Upper lobe of left lung (tissue), 6 donors: Measurements from ENCODE around the gene ILKAP. TPM values are rescaled to one million over a fixed set of nuclear protein-coding genes. Genes with fewer than 3 reads are reported as not detected.
A peak's percentile ranks its signal among the peaks of the same experiment; 100 is the strongest.

Experiments used
- ATAC-seq, 2 donors: fragments of 200-7000 bp; cut with Tn5 transposase; one replicate each; pipeline ENCODE4 v1.9.1; 2022; ENCODE audit warnings: mild to moderate bottlenecking in 2 of 2, moderate library complexity in 2 of 2; ENCODE audit not compliant: low FRiP score in 2 of 2
- DNase-seq, 2 donors: peaks; one replicate each; pipeline ENCODE4 v3.0.0-alpha.2; 2019 to 2020
- H3K27ac ChIP-seq, 4 donors: fragments of 200-600 bp; sonication (generic); one replicate each; pipeline ENCODE4 v1.5.1; 2016 to 2019
- H3K27me3 ChIP-seq, 4 donors: fragments of 200-600 bp; sonication (generic); one replicate each; pipeline ENCODE4 v1.5.1; 2017 to 2019
- H3K36me3 ChIP-seq, 4 donors: fragments of 200-600 bp; sonication (generic); one replicate each; pipeline ENCODE4 v1.5.1; 2016 to 2019
- H3K4me1 ChIP-seq, 4 donors: fragments of 200-600 bp; sonication (generic); one replicate each; pipeline ENCODE4 v1.5.1; 2018 to 2019
- H3K4me3 ChIP-seq, 4 donors: fragments of 200-600 bp; sonication (generic); one replicate each; pipeline ENCODE4 v1.5.1; 2017 to 2019; ENCODE audit warnings: mild to moderate bottlenecking in 2 of 4, moderate library complexity in 1 of 4
- H3K9me3 ChIP-seq, 4 donors: fragments of 200-600 bp; sonication (generic); one replicate each; pipeline ENCODE4 v1.5.1; 2018 to 2019
- EP300 ChIP-seq, 4 donors: sonication (generic); formaldehyde crosslinking; IDR thresholded peaks; one replicate each; pipeline ENCODE4 v1.5.1; 2017; ENCODE audit warnings: antibody characterized with exemption in 4 of 4, control low read depth in 2 of 4
- POLR2A ChIP-seq, 4 donors: fragments of 450-650 bp; IDR thresholded peaks; one replicate each; pipeline ENCODE4 v1.5.1; 2016 to 2017; ENCODE audit warnings: antibody characterized with exemption in 4 of 4, mild to moderate bottlenecking in 2 of 4
- POLR2AphosphoS5 ChIP-seq, 2 donors: sonication (generic); formaldehyde crosslinking; IDR thresholded peaks; one replicate each; pipeline ENCODE4 v1.5.1; 2017; ENCODE audit warnings: antibody characterized with exemption in 2 of 2
- WGBS, 2 donors: methylation state at CpG; one replicate each; pipeline ENCODE4 v1.1.5; 2017 to 2018; 5-methylcytosine and 5-hydroxymethylcytosine counted together
- total RNA-seq, 6 donors: library from RNA; depleted of rRNA in 4 of 6; stranded (reverse); fragments of >200 nt in 4 of 6; gene quantifications; one replicate each; pipeline versions ENCODE4 v1.1.0 to v1.2.1, GENCODE V29; 2016 to 2021
- TF ChIP-seq, protein P1 (sequence below), 6 experiments: fragments of 450-650 bp in 4 of 6; fragments of 200-600 bp in 2 of 6; sonication (generic) in 2 of 6; IDR thresholded peaks; one replicate each; pipeline ENCODE4 v1.5.1; 2016 to 2019; ENCODE audit warnings: antibody characterized with exemption in 6 of 6
- donor health status: DM: no; HTN: no; CAD: no; lungs with moderate emphysema.
- donor health status: DM: no; HTN: yes; CAD: no; lungs with severe emphysema.

The ILKAP gene
- total RNA-seq, 6 donors from 2014 or later: 35.2 to 67.1 (median 40.7) TPM

DNA sequence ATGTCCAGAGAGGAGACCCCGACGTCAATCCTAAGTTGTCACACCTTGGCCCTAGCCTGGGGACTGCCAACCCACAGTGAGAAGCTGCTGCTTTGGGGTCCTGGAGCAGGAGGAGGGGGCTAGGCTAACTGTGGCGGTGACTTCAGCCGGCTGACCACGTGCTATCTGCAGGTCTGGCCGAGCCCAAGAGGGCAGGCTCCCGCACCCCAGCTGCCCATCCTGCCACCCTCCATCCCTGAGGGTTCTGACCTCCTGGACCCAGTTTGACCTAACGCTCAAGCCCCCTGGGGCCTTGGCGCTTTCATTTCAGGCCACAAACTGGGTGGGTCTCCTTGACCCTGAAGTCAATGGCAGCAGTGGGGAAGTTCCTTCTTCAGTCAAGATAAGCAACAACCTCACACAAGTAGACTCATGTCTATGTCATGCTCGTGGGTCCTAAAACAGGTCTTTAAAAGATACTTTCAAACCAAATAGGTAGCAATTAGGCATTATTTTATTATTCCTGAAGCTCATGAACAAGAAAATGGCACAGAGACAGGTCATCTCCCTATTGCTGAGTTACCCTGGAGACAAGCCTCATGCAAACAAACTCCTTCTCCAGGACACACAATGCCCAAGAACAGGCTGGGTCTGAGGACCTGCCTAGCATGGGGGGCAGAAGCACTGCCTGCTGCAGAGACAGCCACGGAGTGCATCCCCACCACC lies 34.1 kb upstream of the ILKAP start:
- H3K27me3 ChIP-seq: peaks cover 0 to 12% (median 4%) of the 10 kb centered on the region in 4 donors
- no peak for ATAC-seq
- H3K9me3 ChIP-seq: no peaks in the 10 kb centered on the region
- H3K4me1 ChIP-seq: peaks cover 16 to 35% (median 19%) of the 10 kb centered on the region in 4 donors
- no peaks in the 10 kb centered on the region for H3K36me3 ChIP-seq
- peak in 1 of 2 donors; percentile 15 for DNase-seq
- WGBS, 2 donors: 87 to 89% methylated on average over 7 to 11 of the region's 11 CpGs
- H3K27ac ChIP-seq: no peak overlapping the region
- no peak overlapping the region for H3K4me3 ChIP-seq
- TF ChIP-seq POLR2A (IDR thresholded peaks at IDR 0.05) (no peak), POLR2AphosphoS5 (IDR thresholded peaks at IDR 0.05) (no peak), EP300 (IDR thresholded peaks at IDR 0.05) (no peak)
- TF ChIP-seq, protein P1, sequence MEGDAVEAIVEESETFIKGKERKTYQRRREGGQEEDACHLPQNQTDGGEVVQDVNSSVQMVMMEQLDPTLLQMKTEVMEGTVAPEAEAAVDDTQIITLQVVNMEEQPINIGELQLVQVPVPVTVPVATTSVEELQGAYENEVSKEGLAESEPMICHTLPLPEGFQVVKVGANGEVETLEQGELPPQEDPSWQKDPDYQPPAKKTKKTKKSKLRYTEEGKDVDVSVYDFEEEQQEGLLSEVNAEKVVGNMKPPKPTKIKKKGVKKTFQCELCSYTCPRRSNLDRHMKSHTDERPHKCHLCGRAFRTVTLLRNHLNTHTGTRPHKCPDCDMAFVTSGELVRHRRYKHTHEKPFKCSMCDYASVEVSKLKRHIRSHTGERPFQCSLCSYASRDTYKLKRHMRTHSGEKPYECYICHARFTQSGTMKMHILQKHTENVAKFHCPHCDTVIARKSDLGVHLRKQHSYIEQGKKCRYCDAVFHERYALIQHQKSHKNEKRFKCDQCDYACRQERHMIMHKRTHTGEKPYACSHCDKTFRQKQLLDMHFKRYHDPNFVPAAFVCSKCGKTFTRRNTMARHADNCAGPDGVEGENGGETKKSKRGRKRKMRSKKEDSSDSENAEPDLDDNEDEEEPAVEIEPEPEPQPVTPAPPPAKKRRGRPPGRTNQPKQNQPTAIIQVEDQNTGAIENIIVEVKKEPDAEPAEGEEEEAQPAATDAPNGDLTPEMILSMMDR (IDR thresholded peaks at IDR 0.05): no peak

DNA sequence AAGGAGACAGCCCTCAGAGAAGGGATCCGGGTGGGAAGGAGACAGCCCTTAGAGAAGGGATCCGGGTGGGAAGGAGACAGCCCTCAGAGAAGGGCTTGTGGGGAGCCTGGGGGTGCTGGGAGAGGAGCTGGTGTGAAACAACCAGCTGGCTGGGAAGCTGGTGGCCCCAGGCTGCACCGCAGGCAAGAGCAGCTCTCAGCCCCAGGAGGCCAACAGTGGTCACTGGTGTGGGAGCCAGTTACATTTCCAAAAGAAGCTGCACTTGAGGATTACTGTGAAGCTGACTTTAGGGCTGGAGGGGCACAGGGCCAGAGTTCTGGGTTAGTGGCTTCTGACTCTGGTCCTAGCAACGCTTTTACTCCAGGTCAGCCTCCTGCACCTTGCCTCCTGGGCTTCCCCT lies 33.1 kb upstream of the ILKAP start:
- H3K27me3 ChIP-seq: peaks cover 0 to 12% (median 4%) of the 10 kb centered on the region in 4 donors
- DNase-seq: peak in 1 of 2 donors; percentile 12
- WGBS, 2 donors: 77 to 93% methylated on average over 3 to 4 of the region's 4 CpGs

DNA sequence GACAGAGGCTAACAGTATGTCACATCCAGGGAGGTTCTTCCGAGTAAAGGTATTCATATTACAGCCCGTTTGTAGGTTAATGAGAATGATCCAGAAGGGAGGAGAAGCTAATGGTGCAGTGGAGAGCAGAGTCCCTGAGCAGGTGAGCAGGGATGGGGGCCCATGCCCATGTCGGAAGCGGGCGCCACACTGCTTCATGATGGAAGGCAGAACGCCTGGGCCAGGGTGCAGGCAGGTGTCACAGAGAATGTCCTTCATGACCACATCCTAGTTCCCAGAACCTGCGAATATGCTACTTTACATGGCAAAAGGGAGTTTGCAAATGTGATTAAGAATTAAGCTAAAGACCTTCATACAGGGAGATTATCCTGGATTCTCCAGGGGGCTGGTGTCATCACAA lies 32.4 kb upstream of the ILKAP start:
- no peak overlapping the region for H3K27ac ChIP-seq
- 89 to 94% methylated on average over 7 of the region's 7 CpGs for WGBS, 2 donors
- H3K9me3 ChIP-seq: no peaks in the 10 kb centered on the region
- TF ChIP-seq POLR2AphosphoS5 (IDR thresholded peaks at IDR 0.05): no peak
- TF ChIP-seq POLR2A (IDR thresholded peaks at IDR 0.05): no peak
- peak in 1 of 2 donors; percentile 18 for DNase-seq
- peaks cover 0 to 12% (median 3%) of the 10 kb centered on the region in 4 donors for H3K27me3 ChIP-seq
- peaks cover 16 to 42% (median 21%) of the 10 kb centered on the region in 4 donors for H3K4me1 ChIP-seq
- H3K36me3 ChIP-seq: no peaks in the 10 kb centered on the region
- no peak overlapping the region for H3K4me3 ChIP-seq
- ATAC-seq: no peak

More for the DNA sequence above, 33.1 kb upstream of the ILKAP start:
- ATAC-seq: no peak
- no peaks in the 10 kb centered on the region for H3K36me3 ChIP-seq
- H3K4me3 ChIP-seq: no peak overlapping the region
- H3K27ac ChIP-seq: no peak overlapping the region
- H3K4me1 ChIP-seq: peaks cover 16 to 38% (median 19%) of the 10 kb centered on the region in 4 donors
- TF ChIP-seq EP300 (IDR thresholded peaks at IDR 0.05) (no peak), POLR2A (IDR thresholded peaks at IDR 0.05) (no peak), POLR2AphosphoS5 (IDR thresholded peaks at IDR 0.05) (no peak)
- TF ChIP-seq, protein P1 (IDR thresholded peaks at IDR 0.05): no peak
- H3K9me3 ChIP-seq: no peaks in the 10 kb centered on the region

DNA sequence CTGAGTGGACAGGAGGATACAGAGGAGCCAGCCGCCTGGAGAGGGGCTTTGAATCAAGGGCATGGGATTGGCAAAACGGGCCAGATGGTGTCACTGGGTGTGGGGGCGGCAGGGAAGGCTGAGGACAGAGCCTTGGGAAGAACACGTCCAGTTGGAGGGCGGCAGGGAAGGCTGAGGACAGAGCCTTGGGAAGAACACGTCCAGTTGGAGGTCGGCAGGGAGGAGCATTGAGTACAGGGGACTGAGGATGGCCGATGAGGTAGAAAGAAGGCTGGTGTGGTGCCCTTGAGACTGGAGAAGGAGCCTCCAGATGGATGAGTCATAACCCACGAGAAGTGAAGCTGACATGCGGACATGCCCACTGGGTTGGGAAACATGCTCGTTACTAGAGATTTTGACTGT lies 31.8 kb upstream of the ILKAP start:
- no peaks in the 10 kb centered on the region for H3K36me3 ChIP-seq
- TF ChIP-seq POLR2AphosphoS5 (IDR thresholded peaks at IDR 0.05) (no peak), EP300 (IDR thresholded peaks at IDR 0.05) (no peak), POLR2A (IDR thresholded peaks at IDR 0.05) (no peak)
- TF ChIP-seq, protein P1 (IDR thresholded peaks at IDR 0.05): no peak
- no peak overlapping the region for H3K27ac ChIP-seq
- H3K4me1 ChIP-seq: peaks cover 15 to 41% (median 17%) of the 10 kb centered on the region in 4 donors
- WGBS, 2 donors: 65 to 72% methylated on average over 11 of the region's 11 CpGs
- peaks cover 0 to 10% (median 2%) of the 10 kb centered on the region in 4 donors for H3K27me3 ChIP-seq
- H3K4me3 ChIP-seq: no peak overlapping the region
- ATAC-seq (no peak), DNase-seq (peak in 1 of 2 donors; percentile 35)
- no peaks in the 10 kb centered on the region for H3K9me3 ChIP-seq

DNA sequence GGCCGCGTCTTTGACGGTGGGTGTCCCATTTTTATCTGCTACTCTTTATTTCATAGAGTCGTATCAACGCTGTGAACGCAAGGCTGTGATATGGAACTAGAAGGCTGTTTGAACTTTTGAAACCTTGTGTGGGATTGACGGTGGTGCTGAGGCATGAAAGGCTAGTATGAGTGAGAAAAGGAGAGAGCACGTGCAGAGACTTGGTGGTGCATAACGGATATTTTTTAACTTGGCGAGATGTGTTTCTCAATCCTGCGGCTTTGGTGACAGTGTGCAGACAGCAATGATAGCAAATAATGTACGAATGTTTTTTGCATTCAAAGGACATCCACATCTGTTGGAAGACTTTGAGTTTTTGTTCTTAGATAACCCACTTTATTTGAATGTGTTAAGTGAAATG lies 30.1 kb upstream of the ILKAP start:
- Histone ChIP-seq H3K36me3 (no peaks in the 10 kb centered on the region), H3K27me3 (peaks cover 0 to 2% (median 0%) of the 10 kb centered on the region in 4 donors), H3K27ac (no peak overlapping the region), H3K4me1 (peaks cover 5 to 25% (median 10%) of the 10 kb centered on the region in 4 donors), H3K9me3 (no peaks in the 10 kb centered on the region), H3K4me3 (no peak overlapping the region)
- DNase-seq (no peak), ATAC-seq (no peak)
- WGBS, 2 donors: 82 to 84% methylated on average over 12 of the region's 12 CpGs
- TF ChIP-seq POLR2A (IDR thresholded peaks at IDR 0.05) (no peak), POLR2AphosphoS5 (IDR thresholded peaks at IDR 0.05) (no peak)
